Pancreas (tissue), 10 donors: ENCODE data around the gene CYFIP1. TPM values are rescaled to one million over a fixed set of nuclear protein-coding genes. Genes with fewer than 3 reads are reported as not detected.

Source experiments
- ATAC-seq, 4 donors: fragments of 200-7000 bp; cut with Tn5 transposase; one replicate each; pipeline versions ENCODE4 v1.8.0 to v1.9.1; 2020; ENCODE audit warnings: mild to moderate bottlenecking in 4 of 4, moderate library complexity in 4 of 4
- DNase-seq, 6 donors: peaks; one replicate each; pipeline ENCODE4 v3.0.0-alpha.2; 2020
- FAIRE-seq: peaks from 2 replicates; lab custom pipeline; 2012; peaks lifted over from hg19 to GRCh38; lab: Jason Lieb, UNC
- H3K27ac ChIP-seq, 4 donors: fragments of 200-600 bp; sonication (generic); 1 replicate in 3 of 4; 2 replicates in 1 of 4; pipeline versions ENCODE4 v1.5.0 to v1.8.0; 2020
- H3K27me3 ChIP-seq, 4 donors: fragments of 200-600 bp; one replicate each; pipeline ENCODE4 v1.8.0; 2021
- H3K36me3 ChIP-seq, 3 donors: fragments of 200-600 bp; sonication (generic) in 1 of 3; one replicate each; pipeline versions ENCODE4 v1.5.0 to v1.8.0; 2020 to 2021
- H3K4me1 ChIP-seq, 3 donors: fragments of 200-600 bp; one replicate each; pipeline ENCODE4 v1.8.0; 2021
- H3K4me3 ChIP-seq, 4 donors: fragments of 200-600 bp; sonication (generic) in 2 of 4; one replicate each; pipeline versions ENCODE4 v1.5.0 to v1.8.0; 2020 to 2021
- H3K9me3 ChIP-seq, 4 donors: fragments of 200-600 bp; one replicate each; pipeline ENCODE4 v1.8.0; 2021
- CTCF ChIP-seq, 4 donors: fragments of 200-600 bp; sonication (generic) in 3 of 4; IDR thresholded peaks; one replicate each; pipeline versions ENCODE4 v1.5.0 to v1.8.0; 2021; ENCODE audit warnings: antibody characterized with exemption in 4 of 4
- WGBS, 2 donors: extraction: QIAGEN DNeasy Blood & Tissue Kit; methylation state at CpG; one replicate each; pipeline ENCODE4 v1.1.7; 2013; 5-methylcytosine and 5-hydroxymethylcytosine counted together
- intact Hi-C, 3 donors: fragments of 100-400 bp; cut with DNase I; formaldehyde crosslinking; loops; one replicate each; pipeline versions ENCODE4 v1.11.1 to v1.14.2; 2022
- polyA plus RNA-seq, 2 donors: library from polyadenylated mRNA; stranded (reverse); fragments of 200-250 nt; gene quantifications; one replicate each; pipeline ENCODE4 v1.2.3, GENCODE V29; 2013
- total RNA-seq, 6 donors: library from RNA; stranded (reverse); fragmentation: NEBNext Ultra II Directional in 4 of 6; extraction: Animal tissue kit (Norgen Biotek cat#: 25700) in 4 of 6; gene quantifications; one replicate each; pipeline versions ENCODE4 v1.2.1 to v1.2.4, GENCODE V29; 2021 to 2023
- donor health status: healthy with polysubstance abuse.
- donor health status: DM: no; HTN: no; CAD: no; lungs with moderate emphysema.
- donor health status: DM: no; HTN: no; CAD: no.
- donor health status: control.
- donor health status: control.
- donor health status: Bipolar disorder and iron deficiency.
- donor health status: DM: yes; HTN: yes; CAD: no.
- donor health status: DM: no; HTN: no; CAD: no.
- donor health status: DM: no; HTN: no; CAD: no.
- donor health status: DM: yes; HTN: yes; CAD: no.

CYFIP1 gene
- total and polyA plus RNA-seq, 8 donors: 21.3 to 99.1 (median 59.2) TPM

DNA sequence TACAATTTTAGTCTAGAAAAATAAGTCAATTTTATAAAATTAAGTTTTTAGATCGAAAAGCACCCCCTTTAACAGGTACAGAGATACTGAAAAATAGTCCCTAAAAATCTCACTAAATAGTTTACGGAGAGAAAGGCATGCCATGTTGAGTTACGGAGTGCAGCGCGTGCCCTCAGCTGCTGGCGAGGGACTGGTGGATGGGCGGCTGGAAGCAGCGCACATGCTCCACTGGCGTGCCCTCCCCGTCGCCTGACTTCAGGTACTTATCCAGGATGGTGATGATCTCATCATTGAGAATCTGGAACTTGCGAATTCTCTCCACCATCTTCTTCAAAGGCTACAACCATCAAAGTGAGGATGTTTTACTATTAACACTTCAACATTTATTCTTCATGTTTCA lies 110.3 kb downstream of the CYFIP1 start:
- intact Hi-C loops: no loop called here

DNA sequence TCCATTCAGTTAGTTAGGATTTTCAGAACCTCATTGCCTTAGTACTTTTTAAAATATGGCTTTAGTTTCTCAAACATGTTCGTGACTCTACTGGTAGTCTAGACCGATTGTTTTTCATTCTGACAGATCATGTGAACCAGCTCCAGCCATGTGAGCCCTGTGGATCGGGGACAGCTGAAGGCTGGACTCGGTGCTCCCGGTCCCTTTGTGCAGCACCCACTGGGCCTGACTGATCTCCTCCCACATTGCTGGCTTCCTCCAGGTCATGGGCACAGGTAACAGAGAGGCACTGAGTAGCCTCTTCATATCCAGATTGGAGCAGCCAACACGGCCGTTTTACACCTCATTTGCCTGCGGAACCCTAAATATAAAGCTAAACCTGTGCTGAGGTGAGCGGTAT lies 111.2 kb downstream of the CYFIP1 start:
- Histone ChIP-seq H3K36me3 (peaks cover 0 to 75% (median 22%) of the 10 kb centered on the region in 3 donors), H3K9me3 (no peaks in the 10 kb centered on the region), H3K4me3 (no peak overlapping the region), H3K27me3 (no peaks in the 10 kb centered on the region), H3K27ac (no peak overlapping the region), H3K4me1 (no peaks in the 10 kb centered on the region)
- ATAC-seq (no peak), DNase-seq (no peak), FAIRE-seq (no peak)
- no peak for TF ChIP-seq CTCF (IDR thresholded peaks at IDR 0.05)
- intact Hi-C loops: no loop called here
- 89 to 94% methylated on average over 9 of the region's 9 CpGs for WGBS, 2 donors

More for the DNA sequence above, 110.3 kb downstream of the CYFIP1 start:
- WGBS, 2 donors: 97% methylated on average over 12 of the region's 12 CpGs
- peaks cover 0 to 81% (median 22%) of the 10 kb centered on the region in 3 donors for H3K36me3 ChIP-seq
- H3K9me3 ChIP-seq: no peaks in the 10 kb centered on the region
- FAIRE-seq (no peak), DNase-seq (no peak), ATAC-seq (no peak)
- no peaks in the 10 kb centered on the region for H3K27me3 ChIP-seq
- no peak for TF ChIP-seq CTCF (IDR thresholded peaks at IDR 0.05)
- H3K4me3 ChIP-seq: no peak overlapping the region
- no peak overlapping the region for H3K27ac ChIP-seq
- no peaks in the 10 kb centered on the region for H3K4me1 ChIP-seq

GRCh38 chr15:22868495-22868894 lies 111.7 kb downstream of the CYFIP1 start:
- ATAC-seq (no peak), FAIRE-seq (no peak), DNase-seq (no peak)
- Histone ChIP-seq H3K36me3 (peaks cover 0 to 70% (median 22%) of the 10 kb centered on the region in 3 donors), H3K4me1 (no peaks in the 10 kb centered on the region), H3K4me3 (no peak overlapping the region), H3K27me3 (no peaks in the 10 kb centered on the region), H3K9me3 (no peaks in the 10 kb centered on the region), H3K27ac (no peak overlapping the region)
- no peak for TF ChIP-seq CTCF (IDR thresholded peaks at IDR 0.05)
- WGBS, 2 donors: 73 to 77% methylated on average over 4 of the region's 4 CpGs
- intact Hi-C loops: no loop called here

- H3K4me3 ChIP-seq: no peak overlapping the region
- DNase-seq (no peak), ATAC-seq (no peak), FAIRE-seq (no peak)
- no peaks in the 10 kb centered on the region for H3K4me1 ChIP-seq
- WGBS, 2 donors: 88 to 96% methylated on average over 6 of the region's 6 CpGs
- H3K27ac ChIP-seq: no peak overlapping the region
- H3K36me3 ChIP-seq: peaks cover 0 to 64% (median 22%) of the 10 kb centered on the region in 3 donors
- no peaks in the 10 kb centered on the region for H3K9me3 ChIP-seq
- no peak for TF ChIP-seq CTCF (IDR thresholded peaks at IDR 0.05)
- no peaks in the 10 kb centered on the region for H3K27me3 ChIP-seq
- intact Hi-C loops: no loop called here
Observed at GRCh38 chr15:22867886-22868285, 112.3 kb downstream of the CYFIP1 start.

DNA sequence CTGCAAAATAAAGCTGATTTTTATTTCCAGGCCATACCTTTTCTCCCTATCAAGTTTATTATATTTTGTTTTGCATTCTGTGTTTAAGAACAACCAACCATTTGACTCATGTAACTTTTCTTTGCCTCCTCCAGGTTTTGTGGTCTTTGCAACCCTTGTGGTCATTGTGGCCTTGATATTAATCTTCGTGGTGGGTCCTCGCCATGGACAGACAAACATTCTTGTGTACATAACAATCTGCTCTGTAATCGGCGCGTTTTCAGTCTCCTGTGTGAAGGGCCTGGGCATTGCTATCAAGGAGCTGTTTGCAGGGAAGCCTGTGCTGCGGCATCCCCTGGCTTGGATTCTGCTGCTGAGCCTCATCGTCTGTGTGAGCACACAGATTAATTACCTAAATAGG lies 114.1 kb downstream of the CYFIP1 start:
- Histone ChIP-seq H3K4me1 (no peaks in the 10 kb centered on the region), H3K27ac (no peak overlapping the region), H3K4me3 (no peak overlapping the region), H3K36me3 (peaks cover 0 to 49% (median 11%) of the 10 kb centered on the region in 3 donors), H3K27me3 (no peaks in the 10 kb centered on the region), H3K9me3 (no peaks in the 10 kb centered on the region)
- ATAC-seq (no peak), FAIRE-seq (no peak), DNase-seq (no peak)
- 40 to 42% methylated on average over 7 of the region's 7 CpGs for WGBS, 2 donors
- intact Hi-C loops: no loop called here
- TF ChIP-seq CTCF (IDR thresholded peaks at IDR 0.05): no peak
